ENCODE results near the gene HSD17B7.
"Not testable (repeated sequence)": the region's sequence is repeated elsewhere in the genome, so short reads cannot be mapped to it uniquely, and the experiment has no call there.

DNA sequence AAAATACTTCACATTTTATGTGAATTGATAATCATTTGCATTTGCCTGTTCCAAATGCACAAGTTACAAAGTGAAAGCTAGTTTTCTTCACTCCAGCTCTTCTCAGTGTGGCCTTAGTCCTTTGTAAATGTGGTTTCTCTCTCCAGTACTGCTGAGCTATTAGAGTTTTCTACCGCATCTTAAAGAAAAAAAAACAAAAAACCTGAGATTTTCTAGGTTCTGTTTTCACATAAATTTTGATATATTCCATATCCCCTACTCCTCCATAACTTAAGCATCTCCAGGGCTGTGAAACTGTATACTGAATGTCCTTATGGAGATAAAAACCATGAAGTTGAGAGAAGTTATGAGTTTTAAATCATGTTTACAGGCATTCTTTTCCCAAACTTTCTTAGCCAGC is 3.8 kb downstream of the HSD17B7 start:
- TF ChIP-seq EZH2 (IDR thresholded peaks at IDR 0.05; ENCODE audit: borderline replicate concordance, control insufficient read depth, low read depth, low read length); MEF2A (IDR thresholded peaks at IDR 0.05; ENCODE audit: insufficient read depth, low read depth, low read length); FOXM1 (IDR thresholded peaks at IDR 0.05; ENCODE audit: low read depth, low read length); POLR2AphosphoS5 (IDR thresholded peaks at IDR 0.05; ENCODE audit: low read length); TAF1 (IDR thresholded peaks at IDR 0.05; ENCODE audit: borderline replicate concordance, low read depth, low read length); SREBF1 (IDR thresholded peaks at IDR 0.05; ENCODE audit: low read length); SIN3A (IDR thresholded peaks at IDR 0.05; ENCODE audit: low read depth, low read length); EGR1 (IDR thresholded peaks at IDR 0.05; ENCODE audit: borderline replicate concordance in 1 of 2, low read depth in 2 of 2, low read length in 2 of 2); NR2C2 (IDR thresholded peaks at IDR 0.05; ENCODE audit: borderline replicate concordance, control insufficient read depth, insufficient read length, low read depth); SP1 (IDR thresholded peaks at IDR 0.05; ENCODE audit: low read depth, low read length); JUNB (IDR thresholded peaks at IDR 0.05); RBBP5 (conservative IDR thresholded peaks at IDR 0.05): not testable (repeated sequence)
- TF ChIP-seq, protein P1, sequence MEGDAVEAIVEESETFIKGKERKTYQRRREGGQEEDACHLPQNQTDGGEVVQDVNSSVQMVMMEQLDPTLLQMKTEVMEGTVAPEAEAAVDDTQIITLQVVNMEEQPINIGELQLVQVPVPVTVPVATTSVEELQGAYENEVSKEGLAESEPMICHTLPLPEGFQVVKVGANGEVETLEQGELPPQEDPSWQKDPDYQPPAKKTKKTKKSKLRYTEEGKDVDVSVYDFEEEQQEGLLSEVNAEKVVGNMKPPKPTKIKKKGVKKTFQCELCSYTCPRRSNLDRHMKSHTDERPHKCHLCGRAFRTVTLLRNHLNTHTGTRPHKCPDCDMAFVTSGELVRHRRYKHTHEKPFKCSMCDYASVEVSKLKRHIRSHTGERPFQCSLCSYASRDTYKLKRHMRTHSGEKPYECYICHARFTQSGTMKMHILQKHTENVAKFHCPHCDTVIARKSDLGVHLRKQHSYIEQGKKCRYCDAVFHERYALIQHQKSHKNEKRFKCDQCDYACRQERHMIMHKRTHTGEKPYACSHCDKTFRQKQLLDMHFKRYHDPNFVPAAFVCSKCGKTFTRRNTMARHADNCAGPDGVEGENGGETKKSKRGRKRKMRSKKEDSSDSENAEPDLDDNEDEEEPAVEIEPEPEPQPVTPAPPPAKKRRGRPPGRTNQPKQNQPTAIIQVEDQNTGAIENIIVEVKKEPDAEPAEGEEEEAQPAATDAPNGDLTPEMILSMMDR (IDR thresholded peaks at IDR 0.05 in 2 of 3, conservative IDR thresholded peaks at IDR 0.05 in 1 of 3; ENCODE audit: control insufficient read depth in 2 of 3, extremely low read depth in 1 of 3, insufficient read depth in 1 of 3, low read depth in 3 of 3, low read length in 3 of 3): not testable (repeated sequence)
- TF ChIP-seq, protein P2, sequence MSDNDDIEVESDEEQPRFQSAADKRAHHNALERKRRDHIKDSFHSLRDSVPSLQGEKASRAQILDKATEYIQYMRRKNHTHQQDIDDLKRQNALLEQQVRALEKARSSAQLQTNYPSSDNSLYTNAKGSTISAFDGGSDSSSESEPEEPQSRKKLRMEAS (IDR thresholded peaks at IDR 0.05; ENCODE audit: low read depth, low read length): not testable (repeated sequence)

Data from GM12878 (cell line).